ENCODE results near the gene CDK17.

CDK17 gene

GRCh38 chr12:96371790-96372699 lies 28.2 kb downstream of the CDK17 start:
- Histone ChIP-seq H3K79me2 (ENCODE audit: control insufficient read depth, insufficient read depth, low read length) (peaks cover 23% of the 10 kb centered on the region), H4K5ac (ENCODE audit: low read length) (no peak overlapping the region), H4K8ac (ENCODE audit: low read depth, low read length) (no peak overlapping the region), H3K56ac (ENCODE audit: low read length) (no peak overlapping the region), H3K4me3 (ENCODE audit: low read length) (no peak overlapping the region), H3K27ac (ENCODE audit: low read depth, low read length) (no peak overlapping the region), H3K27me3 (ENCODE audit: insufficient read depth, low read length, poor library complexity) (no peaks in the 10 kb centered on the region), H3K4me1 (ENCODE audit: control insufficient read depth, low read depth, low read length) (peaks cover 6% of the 10 kb centered on the region), H3K36me3 (ENCODE audit: control insufficient read depth, insufficient read depth, low read length) (no peaks in the 10 kb centered on the region), H3K79me1 (ENCODE audit: low read length) (peaks cover 6% of the 10 kb centered on the region), H3K23ac (ENCODE audit: low read length) (no peak overlapping the region), H3K9ac (ENCODE audit: low read length) (no peak overlapping the region), H3K18ac (ENCODE audit: low read length) (no peak overlapping the region), H3K4ac (ENCODE audit: low read depth, low read length) (no peak overlapping the region), H2BK15ac (replicated peaks; ENCODE audit: low read depth) (no peak overlapping the region), H2BK5ac (ENCODE audit: low read length) (no peak overlapping the region), H3K4me2 (ENCODE audit: low read length) (no peak overlapping the region), H2BK120ac (ENCODE audit: low read depth, low read length) (no peak overlapping the region), H2AK5ac (ENCODE audit: low read length) (no peak overlapping the region)
- no CpG with 5 or more reads among the region's 2 CpGs for WGBS (ENCODE audit: extremely low coverage, insufficient coverage, low lambda C conversion rate)
- DNase-seq: peak; percentile 53

- H3K4me3 ChIP-seq (ENCODE audit: low read length): no peak overlapping the region
- no peak overlapping the region for H3K27ac ChIP-seq (ENCODE audit: low read depth, low read length)
- H3K79me1 ChIP-seq (ENCODE audit: low read length): peaks cover 6% of the 10 kb centered on the region
- no peak overlapping the region for H3K18ac ChIP-seq (ENCODE audit: low read length)
- DNase-seq: peak; percentile 71
- H3K4me2 ChIP-seq (ENCODE audit: low read length): no peak overlapping the region
- peaks cover 24% of the 10 kb centered on the region for H3K79me2 ChIP-seq (ENCODE audit: control insufficient read depth, insufficient read depth, low read length)
- no peak overlapping the region for H2AK5ac ChIP-seq (ENCODE audit: low read length)
- H3K23ac ChIP-seq (ENCODE audit: low read length): no peak overlapping the region
- no peak overlapping the region for H2BK15ac ChIP-seq (replicated peaks; ENCODE audit: low read depth)
- H3K4ac ChIP-seq (ENCODE audit: low read depth, low read length): no peak overlapping the region
- H3K4me1 ChIP-seq (ENCODE audit: control insufficient read depth, low read depth, low read length): peaks cover 6% of the 10 kb centered on the region
- H3K27me3 ChIP-seq (ENCODE audit: insufficient read depth, low read length, poor library complexity): no peaks in the 10 kb centered on the region
- H3K36me3 ChIP-seq (ENCODE audit: control insufficient read depth, insufficient read depth, low read length): no peaks in the 10 kb centered on the region
- no peak overlapping the region for H4K8ac ChIP-seq (ENCODE audit: low read depth, low read length)
- no peak overlapping the region for H3K56ac ChIP-seq (ENCODE audit: low read length)
- H2BK120ac ChIP-seq (ENCODE audit: low read depth, low read length): no peak overlapping the region
- no peak overlapping the region for H3K9ac ChIP-seq (ENCODE audit: low read length)
- WGBS (ENCODE audit: extremely low coverage, insufficient coverage, low lambda C conversion rate): no CpG with 5 or more reads among the region's 5 CpGs
- H2BK5ac ChIP-seq (ENCODE audit: low read length): no peak overlapping the region
- H4K5ac ChIP-seq (ENCODE audit: low read length): no peak overlapping the region
Measured at GRCh38 chr12:96371138-96371789, 29.0 kb downstream of the CDK17 start.

- H3K56ac ChIP-seq (ENCODE audit: low read length): no peak overlapping the region
- no peak overlapping the region for H3K4ac ChIP-seq (ENCODE audit: low read depth, low read length)
- peaks cover 2% of the 10 kb centered on the region for H3K4me1 ChIP-seq (ENCODE audit: control insufficient read depth, low read depth, low read length)
- H2AK5ac ChIP-seq (ENCODE audit: low read length): no peak overlapping the region
- no peak overlapping the region for H2BK15ac ChIP-seq (replicated peaks; ENCODE audit: low read depth)
- H3K9ac ChIP-seq (ENCODE audit: low read length): no peak overlapping the region
- no peaks in the 10 kb centered on the region for H3K27me3 ChIP-seq (ENCODE audit: insufficient read depth, low read length, poor library complexity)
- peaks cover 18% of the 10 kb centered on the region for H3K79me2 ChIP-seq (ENCODE audit: control insufficient read depth, insufficient read depth, low read length)
- peaks cover 5% of the 10 kb centered on the region for H3K79me1 ChIP-seq (ENCODE audit: low read length)
- no CpG with 5 or more reads among the region's 1 CpG for WGBS (ENCODE audit: extremely low coverage, insufficient coverage, low lambda C conversion rate)
- DNase-seq: no peak
- no peak overlapping the region for H4K5ac ChIP-seq (ENCODE audit: low read length)
- H3K36me3 ChIP-seq (ENCODE audit: control insufficient read depth, insufficient read depth, low read length): no peaks in the 10 kb centered on the region
- H3K23ac ChIP-seq (ENCODE audit: low read length): no peak overlapping the region
- no peak overlapping the region for H3K27ac ChIP-seq (ENCODE audit: low read depth, low read length)
- H3K4me2 ChIP-seq (ENCODE audit: low read length): no peak overlapping the region
- no peak overlapping the region for H2BK120ac ChIP-seq (ENCODE audit: low read depth, low read length)
- H3K4me3 ChIP-seq (ENCODE audit: low read length): no peak overlapping the region
- no peak overlapping the region for H2BK5ac ChIP-seq (ENCODE audit: low read length)
- H4K8ac ChIP-seq (ENCODE audit: low read depth, low read length): no peak overlapping the region
- no peak overlapping the region for H3K18ac ChIP-seq (ENCODE audit: low read length)
Measured at GRCh38 chr12:96368687-96369086, 31.6 kb downstream of the CDK17 start.

- Histone ChIP-seq H3K27me3 (ENCODE audit: insufficient read depth, low read length, poor library complexity) (no peaks in the 10 kb centered on the region), H3K36me3 (ENCODE audit: control insufficient read depth, insufficient read depth, low read length) (no peaks in the 10 kb centered on the region), H3K56ac (ENCODE audit: low read length) (no peak overlapping the region), H2BK15ac (replicated peaks; ENCODE audit: low read depth) (no peak overlapping the region), H4K5ac (ENCODE audit: low read length) (no peak overlapping the region), H2BK5ac (ENCODE audit: low read length) (no peak overlapping the region), H3K79me1 (ENCODE audit: low read length) (peaks cover 5% of the 10 kb centered on the region), H3K4me3 (ENCODE audit: low read length) (no peak overlapping the region), H2BK120ac (ENCODE audit: low read depth, low read length) (no peak overlapping the region), H4K8ac (ENCODE audit: low read depth, low read length) (no peak overlapping the region), H3K9ac (ENCODE audit: low read length) (no peak overlapping the region), H3K27ac (ENCODE audit: low read depth, low read length) (no peak overlapping the region), H3K4me1 (ENCODE audit: control insufficient read depth, low read depth, low read length) (peaks cover 2% of the 10 kb centered on the region), H3K4me2 (ENCODE audit: low read length) (no peak overlapping the region), H3K4ac (ENCODE audit: low read depth, low read length) (no peak overlapping the region), H3K18ac (ENCODE audit: low read length) (no peak overlapping the region), H3K79me2 (ENCODE audit: control insufficient read depth, insufficient read depth, low read length) (peaks cover 18% of the 10 kb centered on the region), H3K23ac (ENCODE audit: low read length) (no peak overlapping the region), H2AK5ac (ENCODE audit: low read length) (no peak overlapping the region)
- WGBS (ENCODE audit: extremely low coverage, insufficient coverage, low lambda C conversion rate): no CpG with 5 or more reads among the region's 2 CpGs
- peak; percentile 25 for DNase-seq
Measured at GRCh38 chr12:96368233-96368632, 32.0 kb downstream of the CDK17 start.

GRCh38 chr12:96366381-96366654 lies 33.9 kb downstream of the CDK17 start:
- Histone ChIP-seq H4K5ac (ENCODE audit: low read length) (no peak overlapping the region), H2BK120ac (ENCODE audit: low read depth, low read length) (no peak overlapping the region), H4K8ac (ENCODE audit: low read depth, low read length) (no peak overlapping the region), H3K9ac (ENCODE audit: low read length) (no peak overlapping the region), H3K27me3 (ENCODE audit: insufficient read depth, low read length, poor library complexity) (no peaks in the 10 kb centered on the region), H3K23ac (ENCODE audit: low read length) (no peak overlapping the region), H3K4me1 (ENCODE audit: control insufficient read depth, low read depth, low read length) (peaks cover 2% of the 10 kb centered on the region), H2BK5ac (ENCODE audit: low read length) (no peak overlapping the region), H3K79me1 (ENCODE audit: low read length) (peaks cover 7% of the 10 kb centered on the region), H3K4ac (ENCODE audit: low read depth, low read length) (no peak overlapping the region), H2AK5ac (ENCODE audit: low read length) (no peak overlapping the region), H3K27ac (ENCODE audit: low read depth, low read length) (no peak overlapping the region), H3K4me3 (ENCODE audit: low read length) (no peak overlapping the region), H3K79me2 (ENCODE audit: control insufficient read depth, insufficient read depth, low read length) (peaks cover 19% of the 10 kb centered on the region), H3K4me2 (ENCODE audit: low read length) (no peak overlapping the region), H2BK15ac (replicated peaks; ENCODE audit: low read depth) (no peak overlapping the region), H3K56ac (ENCODE audit: low read length) (no peak overlapping the region), H3K36me3 (ENCODE audit: control insufficient read depth, insufficient read depth, low read length) (no peaks in the 10 kb centered on the region), H3K18ac (ENCODE audit: low read length) (no peak overlapping the region)
- no peak for DNase-seq
- WGBS (ENCODE audit: extremely low coverage, insufficient coverage, low lambda C conversion rate): no CpG with 5 or more reads among the region's 2 CpGs

Data from mesendoderm (in vitro differentiated cells).